Cardiac muscle cell (in vitro differentiated cells and primary cell): Measurements from ENCODE around the gene TARBP1. TPM values are rescaled to one million over a fixed set of nuclear protein-coding genes. Genes with fewer than 3 reads are reported as not detected.
"Not testable (repeated sequence)": the region's sequence is repeated elsewhere in the genome, so short reads cannot be mapped to it uniquely, and the experiment has no call there.

Experiments used
- DNase-seq, 2 donors: peaks; one replicate each; pipeline versions ENCODE4 v3.0.0 to v3.0.0-alpha.2; 2010 to 2017; ENCODE audit warnings: low read depth in 1 of 2, low spot score in 1 of 2
- H3K27ac ChIP-seq: fragments of 200-600 bp; sonication (generic); 2 replicates; pipeline ENCODE4 v1.5.1; 2016
- H3K27me3 ChIP-seq: fragments of 200-600 bp; sonication (generic); 2 replicates; pipeline ENCODE4 v1.6.0; 2016; ENCODE audit warnings: control low read depth
- H3K36me3 ChIP-seq: fragments of 200-600 bp; sonication (generic); 2 replicates; pipeline ENCODE4 v1.5.1; 2016; ENCODE audit warnings: control low read depth
- H3K4me1 ChIP-seq: fragments of 200-600 bp; sonication (generic); 2 replicates; pipeline ENCODE4 v1.8.1; 2017; ENCODE audit warnings: low read depth, mild to moderate bottlenecking, mixed run types
- H3K4me3 ChIP-seq: fragments of 200-600 bp; sonication (generic); 2 replicates; pipeline ENCODE4 v1.5.1; 2016; ENCODE audit warnings: mild to moderate bottlenecking
- H3K9me3 ChIP-seq: fragments of 200-600 bp; sonication (generic); 2 replicates; pipeline ENCODE4 v1.5.1; 2017; ENCODE audit warnings: low read depth, mild to moderate bottlenecking, control low read depth
- polyA plus RNA-seq: library from polyadenylated mRNA; unstranded; fragments of >200 nt; fragmentation: Nextera tagmentation; extraction: Ambion mirVana; gene quantifications from 2 replicates; pipeline ENCODE4 v1.2.1, GENCODE V29; 2016
- total RNA-seq: library from RNA; depleted of rRNA; stranded (reverse); fragments of >200 nt; gene quantifications from 2 replicates; pipeline ENCODE4 v1.2.3, GENCODE V29; 2016
- TF ChIP-seq, protein P1 (sequence below): IDR thresholded peaks from 2 replicates; pipeline ENCODE4 v1.5.1; 2012; ENCODE audit warnings: low read depth, mild to moderate bottlenecking, low read length

Gene TARBP1
- total and polyA plus RNA-seq, 2 experiments from 2014 or later, result 25.6 to 34.3 TPM

GRCh38 chr1:234369033-234369430, 109.9 kb downstream of the TARBP1 start:
- Histone ChIP-seq H3K4me3 (no peak overlapping the region), H3K27ac (no peak overlapping the region), H3K9me3 (no peaks in the 10 kb centered on the region), H3K27me3 (peaks cover 19% of the 10 kb centered on the region), H3K4me1 (peaks cover 8% of the 10 kb centered on the region), H3K36me3 (no peaks in the 10 kb centered on the region)
- DNase-seq, result no peak
- TF ChIP-seq, protein P1, sequence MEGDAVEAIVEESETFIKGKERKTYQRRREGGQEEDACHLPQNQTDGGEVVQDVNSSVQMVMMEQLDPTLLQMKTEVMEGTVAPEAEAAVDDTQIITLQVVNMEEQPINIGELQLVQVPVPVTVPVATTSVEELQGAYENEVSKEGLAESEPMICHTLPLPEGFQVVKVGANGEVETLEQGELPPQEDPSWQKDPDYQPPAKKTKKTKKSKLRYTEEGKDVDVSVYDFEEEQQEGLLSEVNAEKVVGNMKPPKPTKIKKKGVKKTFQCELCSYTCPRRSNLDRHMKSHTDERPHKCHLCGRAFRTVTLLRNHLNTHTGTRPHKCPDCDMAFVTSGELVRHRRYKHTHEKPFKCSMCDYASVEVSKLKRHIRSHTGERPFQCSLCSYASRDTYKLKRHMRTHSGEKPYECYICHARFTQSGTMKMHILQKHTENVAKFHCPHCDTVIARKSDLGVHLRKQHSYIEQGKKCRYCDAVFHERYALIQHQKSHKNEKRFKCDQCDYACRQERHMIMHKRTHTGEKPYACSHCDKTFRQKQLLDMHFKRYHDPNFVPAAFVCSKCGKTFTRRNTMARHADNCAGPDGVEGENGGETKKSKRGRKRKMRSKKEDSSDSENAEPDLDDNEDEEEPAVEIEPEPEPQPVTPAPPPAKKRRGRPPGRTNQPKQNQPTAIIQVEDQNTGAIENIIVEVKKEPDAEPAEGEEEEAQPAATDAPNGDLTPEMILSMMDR, result no peak

DNA sequence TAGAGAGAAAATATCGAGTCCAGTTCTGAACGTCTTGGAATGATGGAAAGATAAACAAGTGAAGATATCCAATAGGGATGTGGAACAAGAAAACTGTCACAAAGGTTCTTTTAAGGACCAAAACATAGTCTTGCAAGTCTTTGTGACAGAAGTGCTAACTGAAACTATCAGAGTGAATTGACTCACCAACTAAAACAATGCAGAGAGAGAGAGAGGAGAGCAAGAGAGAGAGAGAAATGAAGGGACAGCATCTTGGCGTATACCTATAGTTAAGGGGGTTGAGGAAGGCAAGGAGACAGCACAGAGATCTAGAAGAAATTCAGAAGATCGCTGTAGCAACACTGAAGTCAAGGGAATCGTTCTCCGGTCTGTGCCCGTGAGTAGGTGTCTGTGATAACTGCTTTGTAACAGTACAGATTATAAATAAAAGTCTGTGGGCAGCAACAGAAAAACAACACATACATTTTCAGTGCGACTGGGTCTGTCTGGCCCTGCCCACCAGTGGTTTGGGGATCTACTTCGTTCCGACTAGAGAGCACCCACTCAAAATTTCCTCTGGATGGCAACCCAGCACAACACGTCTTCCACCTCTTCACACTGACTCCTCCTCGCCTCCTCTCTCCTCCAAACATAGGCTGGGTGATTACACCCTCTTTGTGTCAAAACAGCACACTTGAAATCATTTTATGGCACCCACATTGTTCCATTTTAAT, 110.5 kb downstream of the TARBP1 start:
- Histone ChIP-seq H3K9me3 (no peaks in the 10 kb centered on the region), H3K4me1 (peaks cover 8% of the 10 kb centered on the region), H3K36me3 (no peaks in the 10 kb centered on the region), H3K27me3 (peaks cover 19% of the 10 kb centered on the region), H3K4me3 (no peak overlapping the region), H3K27ac (no peak overlapping the region)
- TF ChIP-seq, protein P1, result no peak
- DNase-seq, result no peak

DNA sequence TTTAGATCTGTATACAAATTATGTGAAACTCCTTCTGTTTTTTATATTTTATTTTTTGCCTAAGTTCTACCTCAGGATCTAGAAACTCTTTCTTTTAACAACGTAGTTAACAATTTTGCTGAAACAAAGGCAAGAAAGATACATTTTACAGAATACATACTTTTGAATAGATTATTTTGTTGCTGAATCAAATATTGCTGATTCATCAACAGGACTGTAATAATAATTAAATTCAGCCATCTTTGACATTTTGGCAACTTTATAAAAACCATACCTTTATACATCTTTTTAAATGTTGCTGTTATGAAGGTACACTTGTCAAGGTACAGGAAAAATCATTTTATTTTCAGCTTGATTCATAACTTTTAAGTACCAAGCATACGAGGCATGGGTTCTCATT, 116.4 kb downstream of the TARBP1 start:
- Histone ChIP-seq H3K9me3 (no peaks in the 10 kb centered on the region), H3K27ac (no peak overlapping the region), H3K36me3 (no peaks in the 10 kb centered on the region), H3K4me3 (no peak overlapping the region), H3K4me1 (no peaks in the 10 kb centered on the region), H3K27me3 (peaks cover 3% of the 10 kb centered on the region)
- DNase-seq, result no peak
- TF ChIP-seq, protein P1, result no peak

DNA sequence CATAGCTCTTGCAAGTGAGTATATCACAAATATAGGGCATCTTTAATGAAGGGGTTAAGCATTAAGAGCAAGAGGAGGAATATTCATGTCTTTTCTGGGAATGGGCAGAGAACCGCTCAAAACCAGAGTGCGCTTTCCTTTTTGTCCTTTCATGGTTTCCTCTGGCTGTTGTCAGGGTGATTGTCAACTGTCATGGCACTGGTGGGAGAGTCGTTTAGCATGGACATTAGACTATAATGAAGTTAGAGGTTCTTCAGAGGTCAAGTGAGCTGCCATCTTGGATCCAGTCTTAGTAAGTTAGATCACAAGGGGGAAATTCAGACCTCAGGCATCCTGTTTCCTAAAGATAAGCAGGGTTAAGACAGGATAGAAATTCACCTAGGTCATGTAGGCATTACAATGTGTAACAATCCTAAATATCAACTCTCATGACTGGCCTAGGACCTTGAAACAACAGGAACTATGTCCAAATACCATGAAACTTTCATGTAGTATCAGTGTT, 117.8 kb downstream of the TARBP1 start:
- H3K27me3 ChIP-seq, result peaks cover 3% of the 10 kb centered on the region
- DNase-seq, result no peak
- no peak overlapping the region for H3K4me3 ChIP-seq
- H3K4me1 ChIP-seq, result no peaks in the 10 kb centered on the region
- TF ChIP-seq, protein P1, result no peak
- no peaks in the 10 kb centered on the region for H3K9me3 ChIP-seq
- H3K36me3 ChIP-seq, result no peaks in the 10 kb centered on the region
- H3K27ac ChIP-seq, result no peak overlapping the region

- Histone ChIP-seq H3K4me1 (no peaks in the 10 kb centered on the region), H3K9me3 (no peaks in the 10 kb centered on the region), H3K36me3 (no peaks in the 10 kb centered on the region), H3K27ac (no peak overlapping the region), H3K27me3 (no peaks in the 10 kb centered on the region), H3K4me3 (no peak overlapping the region)
- DNase-seq, result no peak
- TF ChIP-seq, protein P1, result no peak
Measured at GRCh38 chr1:234357831-234358230, 121.1 kb downstream of the TARBP1 start.

DNA sequence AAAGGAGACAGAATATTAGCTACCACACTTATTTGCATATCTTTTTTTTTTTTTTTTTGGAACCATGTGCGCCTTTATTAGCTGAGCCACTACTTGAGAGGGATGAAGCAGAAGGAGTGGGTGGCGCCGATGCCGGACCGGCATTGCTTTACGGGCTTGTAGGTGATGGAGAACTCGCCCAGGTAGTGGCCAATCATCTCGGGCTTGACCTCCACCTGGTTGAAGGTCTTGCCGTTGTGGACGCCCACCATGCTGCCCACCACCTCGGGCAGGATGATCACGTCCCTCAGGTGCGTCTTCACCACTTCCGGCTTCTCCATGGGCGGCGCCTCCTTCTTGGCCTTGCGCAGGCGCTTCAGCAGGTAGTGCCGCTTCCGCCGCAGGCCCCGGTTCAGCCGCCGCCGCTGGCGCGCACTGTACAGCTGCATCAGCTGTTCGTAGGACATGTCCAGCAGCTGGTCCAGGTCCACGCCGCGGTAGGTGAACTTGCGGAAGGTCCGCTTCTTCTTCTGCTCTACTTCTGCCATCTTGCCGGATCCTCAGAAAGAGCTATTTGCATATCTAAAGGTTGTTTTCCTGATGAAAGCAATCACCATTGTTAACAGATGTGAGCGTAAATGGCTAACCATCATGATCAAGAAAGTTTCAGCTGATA, 122.2 kb downstream of the TARBP1 start:
- not testable (repeated sequence) for H3K36me3 ChIP-seq, H3K27me3 ChIP-seq, H3K9me3 ChIP-seq, H3K27ac ChIP-seq, H3K4me3 ChIP-seq, H3K4me1 ChIP-seq
- DNase-seq, result peak in 1 of 2 donors; percentile 31
